ENCODE results near the gene TRABD2B. TPM values are rescaled to one million over a fixed set of nuclear protein-coding genes. Genes with fewer than 3 reads are reported as not detected.

The TRABD2B gene
- polyA plus RNA-seq, 6 donors from 2014 or later = not detected

DNA sequence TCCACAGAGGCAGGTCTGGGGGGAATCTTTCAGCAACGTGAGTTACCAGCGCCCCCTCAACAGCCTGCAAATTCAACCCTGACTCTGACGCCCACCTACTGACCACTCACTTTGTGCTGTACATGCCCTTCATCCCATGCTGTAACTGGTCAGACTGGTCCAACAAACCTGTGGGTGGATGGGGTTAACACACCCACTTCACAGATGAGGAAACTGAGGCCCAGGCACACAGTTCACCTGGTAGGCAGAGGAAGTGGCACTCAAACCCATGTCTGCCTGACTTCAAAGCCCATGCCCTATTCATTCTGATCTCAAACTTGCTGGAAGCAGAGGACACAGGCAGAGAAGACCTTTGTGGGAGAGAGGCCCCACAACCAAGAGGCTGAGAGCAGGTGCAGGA is 172.9 kb downstream of the TRABD2B start:
- H3K9me3 Mint-ChIP-seq = no peaks in the 10 kb centered on the region
- H3K36me3 Mint-ChIP-seq = no peaks in the 10 kb centered on the region
- ATAC-seq (ENCODE audit: low read depth in 2 of 2) (no peak), DNase-seq (no peak)
- H3K27me3 Mint-ChIP-seq = peaks cover 2 to 25% (median 4%) of the 10 kb centered on the region in 3 donors
- no peak overlapping the region for H3K4me3 Mint-ChIP-seq
- no peaks in the 10 kb centered on the region for H3K4me1 Mint-ChIP-seq
- no peak overlapping the region for H3K27ac Mint-ChIP-seq

DNA sequence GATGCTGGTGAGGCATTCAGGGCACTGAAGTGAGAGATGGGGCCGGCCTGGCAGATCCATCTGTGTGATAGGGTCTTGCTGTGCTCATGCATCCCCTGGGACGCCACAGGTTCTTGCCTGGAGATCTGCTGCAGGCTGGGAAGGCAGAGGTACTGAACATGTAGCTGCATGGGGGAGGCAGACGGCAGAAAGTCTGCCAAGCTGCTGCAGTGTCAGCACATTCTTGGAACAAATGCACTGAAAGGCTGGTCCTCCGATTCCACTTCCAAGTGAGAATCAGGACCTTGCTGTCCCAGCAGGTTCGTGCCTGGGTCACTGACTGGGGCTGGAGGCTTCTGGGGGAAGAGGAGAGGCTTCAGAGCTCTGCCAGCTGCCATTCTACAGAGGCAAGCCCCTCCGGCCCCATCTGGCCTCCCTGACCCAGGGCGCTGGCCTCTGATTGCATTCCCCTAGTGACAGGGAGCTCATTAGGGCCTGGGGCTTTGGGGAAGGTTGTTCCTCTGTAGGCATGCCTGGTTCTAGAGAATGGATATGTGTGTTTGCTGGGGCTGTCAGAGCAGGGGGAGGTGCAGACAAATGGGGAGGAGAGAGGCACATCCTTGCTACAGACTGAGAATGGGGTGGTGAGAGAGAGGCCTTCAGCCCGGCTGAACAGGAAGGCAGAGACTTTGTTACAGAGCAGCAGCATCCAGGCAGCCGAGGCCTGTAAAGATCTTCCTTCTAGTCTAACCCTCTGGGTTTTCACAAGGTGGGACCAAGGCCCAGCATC is 174.0 kb downstream of the TRABD2B start:
- DNase-seq (no peak), ATAC-seq (ENCODE audit: low read depth in 2 of 2) (no peak)
- Mint-ChIP-seq H3K4me1 (no peaks in the 10 kb centered on the region), H3K27ac (peak overlapping the region in 1 of 6 donors; percentile 53), H3K9me3 (no peaks in the 10 kb centered on the region), H3K36me3 (no peaks in the 10 kb centered on the region), H3K4me3 (no peak overlapping the region), H3K27me3 (peaks cover 0 to 23% (median 4%) of the 10 kb centered on the region in 3 donors)

DNA sequence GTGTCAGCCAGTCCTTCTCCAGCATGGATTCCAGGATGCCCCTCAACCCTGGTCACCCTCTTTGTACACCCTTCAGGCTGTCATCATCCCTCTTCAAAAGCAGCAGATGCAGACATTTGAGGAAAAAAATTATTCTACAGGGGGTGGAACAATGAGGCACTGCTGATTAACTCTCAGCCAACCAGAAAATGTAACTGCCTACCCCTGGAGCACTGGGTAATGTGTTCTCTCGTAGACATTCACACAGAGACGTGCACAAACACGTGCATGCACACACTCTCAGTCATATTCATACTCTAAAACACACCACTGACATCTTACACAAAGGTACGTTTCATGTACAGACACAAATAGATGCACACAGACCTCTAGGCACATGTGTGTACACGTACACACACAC is 175.4 kb downstream of the TRABD2B start:
- Mint-ChIP-seq H3K27ac (peak overlapping the region in 1 of 6 donors; percentile 54), H3K4me3 (no peak overlapping the region)
- no peak for ATAC-seq (ENCODE audit: low read depth in 2 of 2)

DNA sequence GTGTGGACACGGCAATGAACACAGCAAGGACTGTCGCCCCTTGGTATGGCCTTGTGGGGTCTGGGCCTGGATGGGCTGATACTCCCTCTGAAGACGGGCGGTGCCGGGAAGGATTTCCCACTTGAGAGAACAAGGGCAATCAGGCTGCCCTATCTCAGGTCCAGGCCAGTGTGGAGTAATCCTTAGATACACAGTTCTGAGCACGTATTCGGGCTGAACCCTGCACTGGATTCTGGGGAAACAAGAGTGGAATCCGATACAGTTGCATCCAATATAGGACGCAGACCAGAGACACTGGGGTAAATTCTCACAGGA is 177.7 kb downstream of the TRABD2B start:
- Mint-ChIP-seq H3K9me3 (no peaks in the 10 kb centered on the region), H3K4me3 (no peak overlapping the region), H3K27me3 (peaks cover 0 to 15% (median 0%) of the 10 kb centered on the region in 3 donors), H3K27ac (no peak overlapping the region), H3K4me1 (no peaks in the 10 kb centered on the region), H3K36me3 (no peaks in the 10 kb centered on the region)
- ATAC-seq (ENCODE audit: low read depth in 2 of 2) = no peak
- no peak for DNase-seq

More for the DNA sequence above, 175.4 kb downstream of the TRABD2B start:
- H3K4me1 Mint-ChIP-seq = no peaks in the 10 kb centered on the region
- DNase-seq = no peak
- peaks cover 0 to 23% (median 4%) of the 10 kb centered on the region in 3 donors for H3K27me3 Mint-ChIP-seq
- no peaks in the 10 kb centered on the region for H3K36me3 Mint-ChIP-seq
- no peaks in the 10 kb centered on the region for H3K9me3 Mint-ChIP-seq

DNA sequence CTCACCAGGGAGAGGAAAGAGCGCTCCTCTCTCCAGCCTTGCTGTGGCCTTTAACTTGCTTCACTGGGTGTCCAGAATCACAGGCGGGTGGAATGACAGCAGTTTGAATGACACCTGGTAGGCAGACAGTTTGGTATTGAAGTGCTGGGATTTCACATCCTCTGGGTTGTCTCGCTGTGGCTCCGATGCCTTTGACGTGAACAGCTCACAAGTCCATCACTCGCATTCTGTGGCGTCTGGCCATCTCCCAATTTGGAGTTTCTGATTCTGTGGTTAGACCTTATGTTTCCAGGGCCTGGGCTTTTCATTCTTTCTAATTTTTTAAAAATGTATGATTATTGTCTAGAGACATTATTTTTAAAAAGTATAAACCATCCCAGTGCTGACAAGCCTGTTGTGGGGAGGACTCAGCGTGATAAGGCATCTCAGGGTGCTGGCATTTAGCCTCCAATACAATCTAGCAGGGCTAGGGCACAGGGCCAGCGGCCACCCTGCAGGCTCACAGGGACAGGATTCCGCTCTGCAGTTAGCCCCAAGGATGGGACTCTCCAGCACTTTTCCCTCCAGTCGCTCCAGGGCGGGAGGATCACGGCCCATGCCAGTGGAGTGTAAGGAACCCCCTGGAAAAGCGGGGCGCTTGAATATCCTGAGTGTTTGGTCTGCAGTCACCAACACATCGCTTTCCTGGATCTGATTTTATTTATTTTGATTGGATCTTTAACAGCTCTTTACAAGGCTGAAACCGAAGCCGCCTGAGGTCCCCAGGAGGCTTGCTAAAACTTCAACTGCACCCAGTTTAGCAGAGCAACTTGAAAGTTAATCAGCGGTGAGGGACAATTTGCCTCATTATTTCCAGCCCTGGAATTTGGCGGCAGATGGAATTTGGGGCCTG is 178.3 kb downstream of the TRABD2B start:
- peaks cover 0 to 18% (median 0%) of the 10 kb centered on the region in 3 donors for H3K27me3 Mint-ChIP-seq
- H3K9me3 Mint-ChIP-seq = no peaks in the 10 kb centered on the region
- ATAC-seq (ENCODE audit: low read depth in 2 of 2) (no peak), DNase-seq (no peak)
- H3K4me3 Mint-ChIP-seq = no peak overlapping the region
- H3K27ac Mint-ChIP-seq = peak overlapping the region in 1 of 6 donors; percentile 15
- no peaks in the 10 kb centered on the region for H3K4me1 Mint-ChIP-seq
- no peaks in the 10 kb centered on the region for H3K36me3 Mint-ChIP-seq

DNA sequence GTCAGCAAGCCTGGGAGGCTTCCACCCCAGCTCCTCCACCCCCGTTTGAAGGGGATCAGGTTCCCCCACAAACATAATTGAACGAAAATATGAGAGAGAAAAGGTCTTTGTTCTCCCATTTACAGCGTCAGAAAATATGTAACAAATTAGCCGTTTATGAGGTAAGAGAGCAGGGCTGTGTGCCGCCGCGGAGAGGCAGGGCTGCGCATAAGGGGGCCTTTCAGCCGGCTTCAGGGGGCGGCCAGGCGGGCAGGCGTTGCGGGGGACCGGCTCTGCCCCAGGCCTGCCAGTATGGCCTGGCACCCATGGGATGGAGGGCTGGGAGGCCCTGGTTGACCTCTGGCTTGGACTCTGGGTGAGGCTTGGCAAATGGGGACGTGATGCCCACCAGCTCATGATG is 179.3 kb downstream of the TRABD2B start:
- no peak for DNase-seq
- Mint-ChIP-seq H3K27me3 (peaks cover 0 to 22% (median 0%) of the 10 kb centered on the region in 3 donors), H3K4me3 (no peak overlapping the region)

DNA sequence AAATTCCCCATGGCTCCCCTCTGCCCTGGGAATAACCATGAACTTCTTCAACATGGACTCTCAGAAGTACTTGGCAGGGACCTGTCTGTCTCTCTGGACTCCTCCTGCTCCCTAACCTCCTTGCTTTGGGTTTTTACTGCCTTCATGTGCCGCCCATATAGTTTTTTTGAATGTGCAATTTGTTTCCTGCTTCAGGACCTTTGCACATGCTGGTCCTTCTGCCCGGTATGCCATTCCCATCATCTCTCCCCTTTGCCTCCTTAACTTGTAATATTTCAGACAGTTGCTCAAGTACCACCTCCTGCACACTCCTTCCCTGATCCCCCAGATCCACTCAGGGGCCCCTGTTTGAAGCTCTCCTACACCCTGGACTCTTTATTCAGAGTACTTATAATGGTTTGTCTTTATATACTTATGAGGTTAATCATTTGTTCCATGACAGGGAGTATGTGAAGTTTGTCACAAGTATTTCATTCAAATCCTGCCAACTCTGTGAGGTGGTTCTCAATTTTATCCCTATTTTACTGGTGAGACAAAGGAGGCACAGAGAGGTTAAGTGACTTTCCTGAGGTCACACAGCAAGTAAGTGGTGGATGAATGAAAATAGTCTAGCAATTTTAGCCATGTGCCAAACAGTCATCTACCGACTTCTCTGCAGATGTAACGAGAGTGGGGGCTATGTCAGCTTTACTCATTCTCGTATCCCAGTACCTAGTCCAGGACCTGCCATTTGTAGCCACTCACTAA is 180.7 kb downstream of the TRABD2B start:
- Mint-ChIP-seq H3K27ac (no peak overlapping the region), H3K36me3 (no peaks in the 10 kb centered on the region), H3K4me1 (no peaks in the 10 kb centered on the region), H3K4me3 (no peak overlapping the region), H3K27me3 (peaks cover 0 to 22% (median 9%) of the 10 kb centered on the region in 3 donors), H3K9me3 (no peaks in the 10 kb centered on the region)
- ATAC-seq (ENCODE audit: low read depth in 2 of 2) (no peak), DNase-seq (no peak)

More for the DNA sequence above, 179.3 kb downstream of the TRABD2B start:
- Mint-ChIP-seq H3K27ac (no peak overlapping the region), H3K4me1 (no peaks in the 10 kb centered on the region), H3K9me3 (no peaks in the 10 kb centered on the region), H3K36me3 (no peaks in the 10 kb centered on the region)
- ATAC-seq (ENCODE audit: low read depth in 2 of 2) = no peak

DNA sequence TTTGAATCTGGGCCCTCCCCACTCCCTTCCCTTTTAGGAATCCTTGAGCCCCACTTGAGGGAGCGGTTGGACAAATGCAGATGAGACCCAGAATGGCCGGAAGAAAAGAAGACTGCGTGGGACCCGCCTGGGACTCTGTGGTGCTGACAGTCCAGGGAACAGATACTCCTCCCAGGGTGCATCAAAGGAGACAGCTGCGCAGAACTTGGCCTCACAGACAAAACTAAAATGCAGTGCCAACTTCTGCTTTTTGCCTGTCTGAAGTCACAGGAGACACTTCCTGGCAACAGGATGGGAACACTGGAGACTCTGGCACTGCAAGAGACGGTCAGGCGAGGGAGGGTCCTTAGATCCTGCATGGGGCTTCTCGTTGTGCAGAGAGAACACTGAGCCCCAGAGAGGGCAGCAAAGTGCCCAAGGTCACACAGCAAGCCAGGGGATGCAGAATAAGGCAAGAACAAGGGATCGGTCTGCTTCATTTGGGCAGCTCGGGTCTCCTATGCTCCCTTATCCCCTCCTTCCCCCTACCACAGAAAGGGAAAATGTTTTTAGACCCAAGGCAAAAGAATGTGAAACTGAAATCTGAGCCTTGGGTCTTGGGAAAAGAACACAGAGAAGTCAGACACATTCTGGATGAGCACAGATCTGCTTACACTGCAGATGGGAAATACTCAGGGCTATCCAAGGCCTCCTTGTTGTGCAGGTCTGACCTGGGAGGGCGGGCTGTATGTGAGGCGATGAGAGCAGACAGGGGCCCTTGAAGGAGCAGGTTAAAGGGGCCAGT is 182.4 kb downstream of the TRABD2B start:
- Mint-ChIP-seq H3K4me1 (no peaks in the 10 kb centered on the region), H3K27ac (peak overlapping the region in 1 of 6 donors; percentile 34), H3K4me3 (no peak overlapping the region), H3K27me3 (peaks cover 0 to 33% (median 9%) of the 10 kb centered on the region in 3 donors), H3K9me3 (no peaks in the 10 kb centered on the region), H3K36me3 (no peaks in the 10 kb centered on the region)
- ATAC-seq (ENCODE audit: low read depth in 2 of 2) (no peak), DNase-seq (no peak)

DNA sequence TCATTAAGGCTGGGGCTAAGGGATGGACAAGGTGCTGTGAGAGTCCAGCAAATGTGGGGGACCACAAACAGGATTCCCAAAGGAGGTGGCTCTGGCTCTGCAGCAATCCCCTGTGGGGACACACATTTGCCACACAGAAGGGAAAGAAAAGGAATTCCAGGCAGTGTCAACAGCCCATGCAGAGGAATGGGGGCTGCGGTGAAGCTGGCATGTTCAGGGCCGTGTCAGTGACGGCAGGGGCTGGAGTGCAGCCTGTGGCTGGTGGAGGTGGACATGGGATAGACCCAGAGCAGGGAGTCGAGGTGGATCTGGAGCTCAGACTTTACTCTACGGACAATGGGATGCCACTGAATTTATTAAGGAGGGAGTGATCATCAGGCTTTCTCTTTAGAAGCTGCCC is 183.2 kb downstream of the TRABD2B start:
- DNase-seq (no peak), ATAC-seq (ENCODE audit: low read depth in 2 of 2) (no peak)
- Mint-ChIP-seq H3K36me3 (no peaks in the 10 kb centered on the region), H3K27ac (no peak overlapping the region), H3K4me1 (no peaks in the 10 kb centered on the region), H3K4me3 (no peak overlapping the region), H3K27me3 (peaks cover 0 to 34% (median 9%) of the 10 kb centered on the region in 3 donors), H3K9me3 (peaks cover 0 to under 1% (median 0%) of the 10 kb centered on the region in 7 donors)

DNA sequence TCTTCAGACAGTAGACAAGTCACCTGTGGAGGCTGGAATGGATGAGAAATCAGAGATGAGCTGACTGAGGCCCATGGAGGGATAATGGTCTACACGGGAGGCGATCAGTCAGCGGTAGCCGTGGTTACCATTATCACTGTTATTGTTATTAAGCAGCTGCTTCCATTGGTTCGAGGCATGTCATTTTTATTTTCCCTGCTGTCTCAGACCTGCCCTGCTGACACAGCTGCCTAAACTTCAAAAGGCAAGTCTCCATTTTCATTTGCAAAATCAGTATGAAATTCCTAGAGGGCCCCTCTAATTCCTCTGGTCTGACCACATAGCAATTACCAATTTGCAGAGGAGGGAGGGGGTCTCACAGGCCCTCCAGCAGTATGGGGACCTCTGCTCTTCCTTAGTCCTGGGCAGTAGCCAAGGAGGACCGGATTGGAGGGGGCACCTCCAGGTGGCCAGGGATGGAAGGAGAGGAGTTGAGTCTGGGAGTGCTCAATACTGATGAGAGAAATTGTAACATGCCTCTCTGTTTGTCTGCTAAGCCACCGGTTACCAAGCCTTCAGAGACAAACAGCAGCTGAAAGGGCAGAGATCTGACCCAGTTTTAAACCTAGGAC is 184.2 kb downstream of the TRABD2B start:
- ATAC-seq (ENCODE audit: low read depth in 2 of 2) (no peak), DNase-seq (no peak)
- Mint-ChIP-seq H3K4me3 (no peak overlapping the region), H3K27ac (no peak overlapping the region), H3K27me3 (peaks cover 0 to 34% (median 9%) of the 10 kb centered on the region in 3 donors), H3K4me1 (no peaks in the 10 kb centered on the region), H3K9me3 (peaks cover 0 to 1% (median 0%) of the 10 kb centered on the region in 7 donors), H3K36me3 (no peaks in the 10 kb centered on the region)

DNA sequence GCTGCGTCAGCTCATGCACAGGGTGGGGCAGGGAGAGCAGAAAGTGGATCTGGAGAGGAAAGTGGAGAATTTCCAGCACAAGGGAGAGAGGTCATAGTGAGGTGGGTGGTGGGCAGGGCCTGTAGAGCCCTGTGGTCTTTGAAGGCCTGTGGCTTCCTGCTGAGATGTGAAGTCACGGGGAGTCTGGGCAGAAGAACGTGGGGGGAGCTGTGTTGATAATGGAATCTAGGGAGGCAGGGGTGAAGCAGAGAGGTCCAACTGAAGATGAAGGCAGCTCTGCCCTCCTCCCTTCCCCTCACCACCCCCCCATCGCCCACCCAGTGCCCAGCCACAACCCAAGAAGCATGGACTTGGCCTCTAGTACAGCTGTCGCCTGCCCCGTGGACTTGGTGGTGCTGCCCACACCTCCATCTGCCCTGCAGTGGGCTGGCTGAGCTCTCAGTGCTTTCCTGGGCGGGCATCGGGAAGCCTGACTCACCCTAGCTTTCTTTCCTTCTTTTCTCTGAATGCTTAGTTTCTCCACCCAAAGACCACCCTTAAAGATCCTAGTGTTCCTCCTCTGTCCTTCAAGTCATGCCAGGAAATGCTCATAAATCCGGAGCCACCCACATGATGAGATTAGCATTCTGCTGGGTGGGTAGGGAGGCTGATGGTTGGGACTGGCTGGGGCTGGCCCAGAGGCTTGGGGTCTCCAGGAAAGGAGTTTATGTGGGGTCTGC is 186.1 kb downstream of the TRABD2B start:
- peaks cover 0 to 1% (median 0%) of the 10 kb centered on the region in 7 donors for H3K9me3 Mint-ChIP-seq
- H3K27me3 Mint-ChIP-seq = peaks cover 0 to 34% (median 9%) of the 10 kb centered on the region in 3 donors
- no peaks in the 10 kb centered on the region for H3K36me3 Mint-ChIP-seq
- no peaks in the 10 kb centered on the region for H3K4me1 Mint-ChIP-seq
- H3K27ac Mint-ChIP-seq = no peak overlapping the region
- no peak for DNase-seq
- H3K4me3 Mint-ChIP-seq = no peak overlapping the region
- no peak for ATAC-seq (ENCODE audit: low read depth in 2 of 2)
